ENCODE data around the gene CHST13. TPM values are rescaled to one million over a fixed set of nuclear protein-coding genes. Genes with fewer than 3 reads are reported as not detected.

Gene CHST13
- total RNA-seq, 1 donor from 2014 or later = 0.16 TPM

GRCh38 chr3:126501736-126502135 is 22.2 kb upstream of the CHST13 start:
- no peak for DNase-seq (ENCODE audit: low spot score)
- intact Hi-C loops (cut with DNase I) = no loop called here

GRCh38 chr3:126502656-126503055 is 21.3 kb upstream of the CHST13 start:
- intact Hi-C loops (cut with DNase I) = no loop called here
- DNase-seq (ENCODE audit: low spot score) = no peak

DNA sequence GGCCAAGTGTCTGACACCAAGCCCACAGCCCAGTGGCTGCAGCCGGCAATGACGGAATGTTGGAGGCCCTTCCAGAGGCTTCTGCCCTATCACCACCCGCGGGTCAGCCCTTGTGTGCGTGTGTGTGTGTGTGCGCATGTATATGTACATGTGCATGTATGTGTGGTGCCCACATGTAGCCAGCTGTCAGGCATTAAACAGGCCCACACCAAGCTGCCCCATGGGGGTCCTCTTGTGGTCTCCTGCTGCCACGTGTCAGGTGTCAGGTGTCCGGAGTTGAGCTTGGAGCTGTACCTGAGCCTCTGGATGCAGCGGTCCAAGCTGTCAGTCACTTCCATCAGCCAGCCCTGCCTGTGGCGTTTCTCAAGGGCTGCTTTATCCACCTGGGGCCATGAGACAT is 20.3 kb upstream of the CHST13 start:
- intact Hi-C loops (cut with DNase I) = no loop called here
- DNase-seq (ENCODE audit: low spot score) = no peak

GRCh38 chr3:126507886-126508285 is 16.1 kb upstream of the CHST13 start:
- intact Hi-C loops (cut with DNase I) = no loop called here
- no peak for DNase-seq (ENCODE audit: low spot score)

GRCh38 chr3:126508564-126508964 is 15.4 kb upstream of the CHST13 start:
- intact Hi-C loops (cut with DNase I) = no loop called here
- DNase-seq (ENCODE audit: low spot score) = no peak

GRCh38 chr3:126509597-126510307 is 14.2 kb upstream of the CHST13 start:
- intact Hi-C loops (cut with DNase I) = no loop called here
- no peak for DNase-seq (ENCODE audit: low spot score)

- no peak for DNase-seq (ENCODE audit: low spot score)
- intact Hi-C loops (cut with DNase I) = no loop called here
These were observed 13.5 kb upstream of the CHST13 start for GRCh38 chr3:126510308-126510910.

DNA sequence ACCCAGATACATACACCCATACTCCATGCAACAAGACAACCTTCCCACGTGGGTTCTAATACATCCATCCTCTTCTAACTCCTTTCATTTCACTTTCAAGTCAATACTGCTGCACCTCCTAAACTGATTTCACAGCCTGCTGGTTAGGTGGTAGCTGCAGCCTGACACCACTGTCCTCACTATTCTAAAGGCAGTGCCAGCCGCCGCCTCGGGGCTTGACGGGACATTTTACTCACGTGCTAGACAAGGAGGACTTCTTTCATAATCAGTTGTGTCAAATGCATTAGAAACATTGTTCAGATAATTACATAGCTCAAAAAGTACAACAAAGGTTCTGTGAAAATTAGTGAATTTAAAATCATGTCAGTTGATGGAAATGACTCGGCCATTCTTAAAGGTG is 12.7 kb upstream of the CHST13 start:
- no peak for DNase-seq (ENCODE audit: low spot score)
- intact Hi-C loops (cut with DNase I) = no loop called here

GRCh38 chr3:126512026-126512425 is 11.9 kb upstream of the CHST13 start:
- DNase-seq (ENCODE audit: low spot score) = no peak

DNA sequence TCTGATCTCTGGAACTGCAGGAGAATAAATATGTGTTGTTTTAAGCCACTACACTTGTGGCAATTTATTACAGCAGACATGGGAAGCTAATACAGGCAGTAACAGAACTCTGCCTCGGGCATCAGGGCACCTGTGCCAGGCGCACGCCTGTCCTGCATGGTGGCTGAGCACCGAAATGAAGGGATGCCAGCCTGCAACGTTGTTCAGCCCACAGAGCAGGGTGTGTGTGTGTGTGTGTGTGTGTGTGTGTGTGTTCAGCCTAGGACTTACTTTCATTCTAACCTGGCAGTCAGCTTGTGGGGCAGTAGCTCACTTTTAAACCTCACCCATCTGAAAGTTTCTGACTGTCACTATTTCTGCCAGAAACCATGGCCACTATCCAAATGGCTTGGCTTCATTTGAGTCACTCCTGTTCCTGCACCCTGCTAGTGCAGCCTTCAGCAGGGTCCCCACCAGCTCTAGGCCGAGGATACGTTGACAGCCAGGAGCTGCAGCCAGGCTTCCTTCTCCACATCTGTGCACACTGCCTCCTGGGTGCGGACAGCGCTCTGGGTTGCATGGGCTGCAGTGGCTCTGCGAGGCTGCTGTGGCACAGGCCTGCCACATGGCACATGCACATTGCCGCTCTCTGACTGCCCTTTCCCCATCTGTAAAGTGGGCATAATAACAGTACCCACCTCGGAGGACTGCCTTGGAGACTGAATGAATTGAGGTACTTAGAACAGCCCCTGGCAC is 10.9 kb upstream of the CHST13 start:
- intact Hi-C loops (cut with DNase I) = no loop called here
- no peak for DNase-seq (ENCODE audit: low spot score)

More at GRCh38 chr3:126512026-126512425, 11.9 kb upstream of the CHST13 start:
- intact Hi-C loops (cut with DNase I) = no loop called here

DNA sequence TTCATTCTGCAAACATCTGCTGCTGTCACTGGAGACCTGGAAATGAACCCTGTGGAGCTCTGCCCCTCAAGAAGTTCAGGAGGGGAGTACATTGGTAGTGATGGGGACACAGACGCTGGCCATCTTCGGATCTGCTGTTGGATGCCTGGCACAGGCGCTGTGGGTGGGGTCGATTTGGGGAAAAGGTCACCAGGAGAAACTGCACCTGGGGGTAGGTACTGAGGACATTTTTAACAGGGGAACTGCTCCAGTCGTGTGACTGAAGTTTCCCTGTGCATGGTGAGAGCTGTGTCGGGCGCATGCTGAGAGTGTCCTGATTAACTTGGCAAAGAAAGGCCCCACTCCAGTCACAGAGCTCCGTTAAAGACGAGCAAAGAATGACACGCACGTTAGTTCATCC is 9.8 kb upstream of the CHST13 start:
- no peak for DNase-seq (ENCODE audit: low spot score)
- intact Hi-C loops (cut with DNase I) = no loop called here

- no peak for DNase-seq (ENCODE audit: low spot score)
- intact Hi-C loops (cut with DNase I) = no loop called here
These were observed 8.8 kb upstream of the CHST13 start for GRCh38 chr3:126515066-126515706.

GRCh38 chr3:126516152-126516935 is 7.6 kb upstream of the CHST13 start:
- no peak for DNase-seq (ENCODE audit: low spot score)
- intact Hi-C loops (cut with DNase I) = no loop called here

DNA sequence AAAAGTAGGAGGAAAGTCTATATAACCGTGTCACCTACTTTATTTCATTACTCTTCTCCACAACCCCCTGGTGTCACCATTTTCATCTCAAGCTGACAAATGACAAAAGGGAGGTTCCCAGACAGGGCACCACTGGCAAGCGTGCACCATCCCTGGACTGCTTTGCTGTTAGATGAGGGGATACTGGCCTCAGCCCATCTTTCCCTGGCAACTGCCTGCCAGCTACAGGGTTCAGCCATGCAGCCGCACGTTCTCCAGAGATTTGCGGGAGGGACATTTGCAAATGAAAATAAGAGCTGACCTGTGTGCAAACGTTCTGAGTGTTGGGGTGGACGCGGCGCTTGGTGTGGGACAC is 7.0 kb upstream of the CHST13 start:
- no peak for DNase-seq (ENCODE audit: low spot score)

GRCh38 chr3:126517291-126517951 is 6.5 kb upstream of the CHST13 start, which contains the start of gene UROC1:
Gene UROC1, minus strand, starts transcription at chr3:126517773. Its CDS starts 54 bp downstream, at chr3:126517719.
- intact Hi-C loops (cut with DNase I) = no loop called here
- DNase-seq (ENCODE audit: low spot score) = no peak

More for the DNA sequence above, 7.0 kb upstream of the CHST13 start:
- intact Hi-C loops (cut with DNase I) = no loop called here

GRCh38 chr3:126517986-126518778 is 5.8 kb upstream of the CHST13 start:
- DNase-seq (ENCODE audit: low spot score) = no peak
- intact Hi-C loops (cut with DNase I) = no loop called here

- no peak for DNase-seq (ENCODE audit: low spot score)
- intact Hi-C loops (cut with DNase I) = no loop called here
These were observed 5.2 kb upstream of the CHST13 start for GRCh38 chr3:126518779-126519177.

Measured in cardiac septum (tissue), 1 donor.